Activated naive CD4-positive, alpha-beta T cell treated with anti-CD3 and anti-CD28 coated beads, Interleukin-2, amount 50 U/mL, for 16 hours (primary cell): ENCODE measurements around the gene PAK3.

Source experiments
- DNase-seq: peaks from one replicate; pipeline ENCODE4 v3.0.0-alpha.2; 2020

Gene PAK3

GRCh38 chrX:111265486-111265885 is 169.5 kb downstream of the PAK3 start:
- no peak for DNase-seq

GRCh38 chrX:111268506-111268905 is 172.5 kb downstream of the PAK3 start:
- no peak for DNase-seq

- no peak for DNase-seq
Measured at GRCh38 chrX:111270339-111270738, 174.3 kb downstream of the PAK3 start, which contains the start of gene CAPN6. Gene CAPN6 (minus strand): TSS chrX:111270483. CDS start chrX:111263936, 6,547 bp downstream.
